ENCODE measurements around the gene SP7.

The SP7 gene

GRCh38 chr12:53358836-53359419 is 22.8 kb upstream of the SP7 start:
- in situ Hi-C loops (cut with MboI; ENCODE audit: low pct_unique_long_range_greater_than_20kb, low sequenced_read_pairs, unreplicated experiment), result no loop called here
- TF ChIP-seq CTCF (IDR thresholded peaks at IDR 0.05; ENCODE audit: extremely low read depth, insufficient read depth, missing control alignments), result no peak
- DNase-seq (ENCODE audit: low spot score), result no peak

GRCh38 chr12:53355121-53355520 is 19.0 kb upstream of the SP7 start:
- in situ Hi-C loops (cut with MboI; ENCODE audit: low pct_unique_long_range_greater_than_20kb, low sequenced_read_pairs, unreplicated experiment), result no loop called here
- TF ChIP-seq CTCF (IDR thresholded peaks at IDR 0.05; ENCODE audit: extremely low read depth, insufficient read depth, missing control alignments), result no peak
- no peak for DNase-seq (ENCODE audit: low spot score)

- in situ Hi-C loops (cut with MboI; ENCODE audit: low pct_unique_long_range_greater_than_20kb, low sequenced_read_pairs, unreplicated experiment), result loop anchor here (5.0 kb wide), 1 partner anchor 69 kb away; the partner anchor contains the start of gene AMHR2
- TF ChIP-seq CTCF (IDR thresholded peaks at IDR 0.05; ENCODE audit: extremely low read depth, insufficient read depth, missing control alignments), result no peak
- no peak for DNase-seq (ENCODE audit: low spot score)
These were observed 17.1 kb upstream of the SP7 start for GRCh38 chr12:53353257-53353655.

- TF ChIP-seq CTCF (IDR thresholded peaks at IDR 0.05; ENCODE audit: extremely low read depth, insufficient read depth, missing control alignments), result peak; percentile 76
- peak; percentile 78 for DNase-seq (ENCODE audit: low spot score)
- in situ Hi-C loops (cut with MboI; ENCODE audit: low pct_unique_long_range_greater_than_20kb, low sequenced_read_pairs, unreplicated experiment), result loop anchor here (5.0 kb wide), 1 partner anchor 70 kb away; the partner anchor contains the start of gene AMHR2
These were observed 16.4 kb upstream of the SP7 start for GRCh38 chr12:53352331-53353256.

- no peak for DNase-seq (ENCODE audit: low spot score)
- in situ Hi-C loops (cut with MboI; ENCODE audit: low pct_unique_long_range_greater_than_20kb, low sequenced_read_pairs, unreplicated experiment), result no loop called here
- TF ChIP-seq CTCF (IDR thresholded peaks at IDR 0.05; ENCODE audit: extremely low read depth, insufficient read depth, missing control alignments), result no peak
These were observed 11.8 kb upstream of the SP7 start for GRCh38 chr12:53347905-53348304.

GRCh38 chr12:53346491-53346890 is 10.3 kb upstream of the SP7 start:
- no peak for TF ChIP-seq CTCF (IDR thresholded peaks at IDR 0.05; ENCODE audit: extremely low read depth, insufficient read depth, missing control alignments)
- in situ Hi-C loops (cut with MboI; ENCODE audit: low pct_unique_long_range_greater_than_20kb, low sequenced_read_pairs, unreplicated experiment), result no loop called here
- no peak for DNase-seq (ENCODE audit: low spot score)
